HL-60 (cell line): ENCODE data around the gene SNRNP70.

ENCODE experiments used
- DNase-seq, 2 experiments: peaks; one replicate each; pipeline ENCODE4 v3.0.0-alpha.2; 2010 to 2020; ENCODE audit warnings: low read depth in 1 of 2, low spot score in 1 of 2
- H3K27ac ChIP-seq: fragments of 250-450 bp; sonication (Bioruptor Pico); replicated peaks from 2 replicates; pipeline ENCODE4 v1.5.1; 2020; ENCODE audit warnings: mild to moderate bottlenecking, moderate library complexity
- H3K27me3 ChIP-seq: fragments of 250-450 bp; sonication (Bioruptor Pico); 2 replicates; pipeline ENCODE4 v1.5.1; 2021; ENCODE audit warnings: mild to moderate bottlenecking, moderate library complexity; ENCODE audit not compliant: insufficient read depth, poor library complexity, severe bottlenecking
- H3K4me3 ChIP-seq: replicated peaks from 2 replicates; pipeline ENCODE4 v1.5.1; 2011; ENCODE audit warnings: mild to moderate bottlenecking, control low read depth, low read length; ENCODE audit not compliant: insufficient read depth
- CTCF ChIP-seq: IDR thresholded peaks from one replicate; pipeline ENCODE4 v1.5.1; 2011; ENCODE audit warnings: low read length, control low read depth, inconsistent platforms; ENCODE audit not compliant: insufficient read depth
- GABPA ChIP-seq: IDR thresholded peaks from 2 replicates; pipeline ENCODE4 v1.6.1; 2012; ENCODE audit warnings: low read depth
- POLR2AphosphoS5 ChIP-seq: IDR thresholded peaks from 2 replicates; pipeline ENCODE4 v1.6.1; 2012; ENCODE audit warnings: low read depth
- REST ChIP-seq: IDR thresholded peaks from 2 replicates; pipeline ENCODE4 v1.6.1; 2012; ENCODE audit warnings: low read depth; ENCODE audit not compliant: insufficient replicate concordance
- SPI1 ChIP-seq: IDR thresholded peaks from 2 replicates; pipeline ENCODE4 v1.6.1; 2012; ENCODE audit warnings: low read depth, mild to moderate bottlenecking, borderline replicate concordance

SNRNP70 gene

GRCh38 chr19:49154279-49154678 lies 69.0 kb downstream of the SNRNP70 start:
- H3K27me3 ChIP-seq: peaks cover 39% of the 10 kb centered on the region
- TF ChIP-seq REST: no peak
- TF ChIP-seq GABPA: no peak
- no peak for TF ChIP-seq SPI1
- no peak for TF ChIP-seq CTCF
- no peak for TF ChIP-seq POLR2AphosphoS5
- H3K27ac ChIP-seq: no peak overlapping the region
- no peak overlapping the region for H3K4me3 ChIP-seq
- no peak for DNase-seq

- peaks cover 31% of the 10 kb centered on the region for H3K27me3 ChIP-seq
- H3K27ac ChIP-seq: no peak within 1 kb of the TSS
- DNase-seq: no peak
- H3K4me3 ChIP-seq: no peak within 1 kb of the TSS
- TF ChIP-seq POLR2AphosphoS5 (no peak), SPI1 (no peak), GABPA (no peak), CTCF (no peak), REST (no peak)
Measured at GRCh38 chr19:49155005-49155819, 70.0 kb downstream of the SNRNP70 start, which contains the start of gene HRC. Gene HRC, minus strand, starts transcription at chr19:49155396. Its CDS starts 159 bp downstream, at chr19:49155237.

DNA sequence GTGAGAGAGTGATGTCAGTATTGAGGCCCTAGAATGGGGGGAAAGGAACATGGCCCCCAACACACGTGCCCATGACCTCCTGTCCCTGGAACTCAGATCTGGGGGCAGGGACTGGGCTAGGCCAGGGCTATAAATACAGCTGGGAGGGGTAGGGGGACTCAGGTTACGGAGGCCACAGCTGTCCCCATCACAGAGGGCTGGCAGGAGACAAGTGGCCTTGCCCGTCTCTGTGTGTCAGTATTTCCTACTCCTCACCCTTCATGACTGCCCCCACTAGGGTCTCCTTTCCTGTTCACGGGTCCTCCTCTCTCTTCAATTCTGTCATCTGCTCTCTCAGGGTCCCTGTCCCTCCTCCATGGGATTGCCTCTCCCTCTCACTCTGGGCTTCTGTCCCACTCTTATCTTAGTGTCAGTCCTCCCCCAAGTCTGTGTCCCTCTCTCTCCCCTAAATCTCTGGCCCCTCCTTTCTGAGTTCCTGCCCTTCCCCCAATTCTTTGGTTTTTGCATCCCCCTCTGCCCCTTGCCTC lies 70.6 kb downstream of the SNRNP70 start:
- Histone ChIP-seq H3K27me3 (peaks cover 30% of the 10 kb centered on the region), H3K27ac (no peak overlapping the region), H3K4me3 (no peak overlapping the region)
- DNase-seq: no peak
- TF ChIP-seq CTCF (no peak), POLR2AphosphoS5 (no peak), GABPA (no peak), REST (no peak)
